ENCODE results near the gene TRIM15. TPM values are rescaled to one million over a fixed set of nuclear protein-coding genes. Genes with fewer than 3 reads are reported as not detected.

TRIM15 gene
- total RNA-seq, 1 donor from 2014 or later = not detected

GRCh38 chr6:30195951-30196350 lies 32.6 kb downstream of the TRIM15 start:
- FAIRE-seq = no peak
- DNase-seq (ENCODE audit: low read depth) = no peak
- Histone ChIP-seq H3K27me3 (ENCODE audit: control insufficient read depth, insufficient read depth, low read length) (no peaks in the 10 kb centered on the region), H3K36me3 (ENCODE audit: control insufficient read depth, insufficient read depth, low read length) (peaks cover 43% of the 10 kb centered on the region), H3K4me3 (ENCODE audit: low read depth, low read length) (no peak overlapping the region)
- no peak for TF ChIP-seq CTCF (IDR thresholded peaks at IDR 0.05; ENCODE audit: insufficient read depth, low read length, severe bottlenecking)

- Histone ChIP-seq H3K4me3 (ENCODE audit: low read depth, low read length) (no peak overlapping the region), H3K27me3 (ENCODE audit: control insufficient read depth, insufficient read depth, low read length) (no peaks in the 10 kb centered on the region), H3K36me3 (ENCODE audit: control insufficient read depth, insufficient read depth, low read length) (peaks cover 41% of the 10 kb centered on the region)
- FAIRE-seq (no peak), DNase-seq (ENCODE audit: low read depth) (no peak)
- TF ChIP-seq CTCF (IDR thresholded peaks at IDR 0.05; ENCODE audit: insufficient read depth, low read length, severe bottlenecking) = no peak
Observed at GRCh38 chr6:30196376-30196775, 33.0 kb downstream of the TRIM15 start.

GRCh38 chr6:30198166-30199084 lies 35.1 kb downstream of the TRIM15 start:
- Histone ChIP-seq H3K27me3 (ENCODE audit: control insufficient read depth, insufficient read depth, low read length) (no peaks in the 10 kb centered on the region), H3K36me3 (ENCODE audit: control insufficient read depth, insufficient read depth, low read length) (peaks cover 36% of the 10 kb centered on the region), H3K4me3 (ENCODE audit: low read depth, low read length) (no peak overlapping the region)
- DNase-seq (ENCODE audit: low read depth) = no peak
- no peak for FAIRE-seq
- no peak for TF ChIP-seq CTCF (IDR thresholded peaks at IDR 0.05; ENCODE audit: insufficient read depth, low read length, severe bottlenecking)

- no peak for TF ChIP-seq CTCF (IDR thresholded peaks at IDR 0.05; ENCODE audit: insufficient read depth, low read length, severe bottlenecking)
- DNase-seq (ENCODE audit: low read depth) (no peak), FAIRE-seq (no peak)
- no peaks in the 10 kb centered on the region for H3K27me3 ChIP-seq (ENCODE audit: control insufficient read depth, insufficient read depth, low read length)
- peaks cover 32% of the 10 kb centered on the region for H3K36me3 ChIP-seq (ENCODE audit: control insufficient read depth, insufficient read depth, low read length)
- no peak overlapping the region for H3K4me3 ChIP-seq (ENCODE audit: low read depth, low read length)
Observed at GRCh38 chr6:30200551-30201281, 37.4 kb downstream of the TRIM15 start.

GRCh38 chr6:30202366-30202765 lies 39.0 kb downstream of the TRIM15 start:
- FAIRE-seq (no peak), DNase-seq (ENCODE audit: low read depth) (peak; percentile 50)
- TF ChIP-seq CTCF (IDR thresholded peaks at IDR 0.05; ENCODE audit: insufficient read depth, low read length, severe bottlenecking) = no peak
- Histone ChIP-seq H3K4me3 (ENCODE audit: low read depth, low read length) (no peak overlapping the region), H3K27me3 (ENCODE audit: control insufficient read depth, insufficient read depth, low read length) (no peaks in the 10 kb centered on the region), H3K36me3 (ENCODE audit: control insufficient read depth, insufficient read depth, low read length) (peaks cover 26% of the 10 kb centered on the region)
